Measurements from ENCODE around the gene PDE8A.
"Not testable (repeated sequence)": the region's sequence is repeated elsewhere in the genome, so short reads cannot be mapped to it uniquely, and the experiment has no call there.

Gene PDE8A

DNA sequence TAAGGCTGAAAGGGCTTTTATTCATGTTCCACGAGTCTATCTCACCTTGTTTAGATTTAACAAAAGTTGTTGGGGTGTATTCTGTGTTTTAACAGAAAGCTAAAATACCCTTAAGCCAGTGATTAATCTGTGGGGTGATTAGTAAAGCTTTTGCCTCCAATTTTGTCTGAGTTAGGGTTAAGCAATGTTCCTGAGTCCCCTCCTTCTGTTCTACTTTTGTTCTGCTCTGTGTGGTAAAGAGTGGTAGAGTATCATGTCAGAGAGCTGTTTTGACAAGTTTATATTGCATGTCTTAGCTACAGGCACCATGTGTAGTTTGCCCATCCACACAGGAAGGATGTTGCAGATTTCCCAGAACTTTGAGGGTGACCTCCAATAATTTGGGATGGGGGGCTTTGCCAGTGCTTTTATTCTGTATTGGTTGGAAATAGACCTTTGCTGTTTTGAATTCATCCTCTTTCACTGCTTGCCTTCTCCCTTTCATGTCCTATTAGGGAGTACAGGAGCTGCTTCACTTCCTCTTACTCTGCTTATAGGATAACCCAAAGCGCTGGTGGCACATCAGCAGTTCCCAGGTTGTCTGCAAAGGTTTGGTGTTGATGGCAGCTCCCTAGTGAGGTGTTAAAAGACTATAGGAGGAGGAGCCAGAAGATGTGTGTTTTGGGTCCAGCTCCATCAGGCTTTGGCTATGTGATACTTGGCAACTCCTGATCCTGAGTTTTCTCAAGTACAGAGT lies 7.4 kb downstream of the PDE8A start:
- H3K9me3 Mint-ChIP-seq, result peaks cover 0 to 2% of the 10 kb centered on the region in 2 donors
- peaks cover 0 to 3% of the 10 kb centered on the region in 2 donors for H3K36me3 Mint-ChIP-seq
- ATAC-seq (replicated peaks), result no peak
- no peak for DNase-seq
- H3K27ac Mint-ChIP-seq, result peak overlapping the region; percentile 56
- H3K4me3 Mint-ChIP-seq, result no peak overlapping the region
- H3K27me3 Mint-ChIP-seq, result no peaks in the 10 kb centered on the region
- H3K4me1 Mint-ChIP-seq, result peaks cover 44 to 80% of the 10 kb centered on the region in 2 donors

DNA sequence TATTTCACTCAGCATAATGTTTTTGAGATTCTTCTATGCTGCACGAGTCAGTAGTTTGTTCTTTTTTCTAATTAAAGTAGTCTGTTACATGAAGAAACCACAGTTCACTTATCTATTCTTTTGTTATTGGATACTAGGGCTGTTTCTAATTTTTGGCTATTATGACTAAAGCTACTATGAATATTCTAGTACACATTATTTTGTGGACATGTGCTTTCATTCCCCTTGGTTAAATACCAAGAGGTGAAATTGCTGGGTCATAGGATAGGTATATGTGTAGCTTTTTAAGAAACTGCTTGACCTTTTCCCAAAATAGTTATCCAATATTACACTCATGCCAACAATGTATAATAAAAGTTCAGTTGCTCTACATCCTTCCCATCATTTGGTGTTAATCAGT lies 8.9 kb downstream of the PDE8A start:
- H3K4me3 Mint-ChIP-seq, result no peak overlapping the region
- peaks cover 0 to 3% of the 10 kb centered on the region in 2 donors for H3K36me3 Mint-ChIP-seq
- no peak overlapping the region for H3K27ac Mint-ChIP-seq
- H3K27me3 Mint-ChIP-seq, result no peaks in the 10 kb centered on the region
- H3K9me3 Mint-ChIP-seq, result peaks cover 0 to 2% of the 10 kb centered on the region in 2 donors
- H3K4me1 Mint-ChIP-seq, result peaks cover 41 to 82% of the 10 kb centered on the region in 2 donors
- DNase-seq (no peak), ATAC-seq (replicated peaks) (no peak)

DNA sequence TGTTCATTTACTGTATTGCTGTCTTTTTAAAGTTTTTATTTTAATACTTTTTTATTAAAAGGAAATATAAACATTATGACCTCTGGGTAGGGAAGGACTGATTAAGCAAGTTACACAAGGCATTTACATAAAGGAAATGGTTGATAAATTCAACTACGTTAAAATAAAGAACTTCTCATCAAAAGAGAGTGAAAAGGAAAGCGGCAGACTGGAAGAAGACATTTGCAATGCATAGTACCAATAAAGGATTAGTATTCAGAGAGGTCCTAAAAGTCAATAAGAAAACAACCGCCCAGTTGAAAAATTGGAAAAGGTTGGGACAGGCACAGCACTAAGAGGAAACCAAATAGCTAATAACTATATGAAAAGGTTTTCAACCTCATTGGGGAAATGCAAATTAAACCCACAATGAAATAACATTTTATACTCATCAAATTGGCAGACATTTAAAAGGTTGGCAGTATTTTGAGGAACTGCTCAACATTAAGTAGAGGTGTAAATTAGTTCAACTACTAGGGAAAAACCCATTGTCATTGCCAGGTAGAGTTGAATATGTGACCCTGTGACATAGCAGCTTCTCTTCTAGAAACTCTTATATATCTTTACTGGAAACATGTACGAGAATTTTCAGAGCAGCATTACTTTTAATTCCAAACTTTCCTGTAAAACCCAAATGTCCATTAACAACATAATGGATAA lies 9.5 kb downstream of the PDE8A start:
- peaks cover 39 to 78% of the 10 kb centered on the region in 2 donors for H3K4me1 Mint-ChIP-seq
- H3K36me3 Mint-ChIP-seq, result peaks cover 0 to 3% of the 10 kb centered on the region in 2 donors
- H3K4me3 Mint-ChIP-seq, result peak overlapping the region in 1 of 2 donors; percentile 55
- peak overlapping the region; percentile 20 for H3K27ac Mint-ChIP-seq
- peak; percentile 59 to 79 for ATAC-seq (replicated peaks)
- H3K27me3 Mint-ChIP-seq, result no peaks in the 10 kb centered on the region
- H3K9me3 Mint-ChIP-seq, result peaks cover 0 to 2% of the 10 kb centered on the region in 2 donors
- no peak for DNase-seq

DNA sequence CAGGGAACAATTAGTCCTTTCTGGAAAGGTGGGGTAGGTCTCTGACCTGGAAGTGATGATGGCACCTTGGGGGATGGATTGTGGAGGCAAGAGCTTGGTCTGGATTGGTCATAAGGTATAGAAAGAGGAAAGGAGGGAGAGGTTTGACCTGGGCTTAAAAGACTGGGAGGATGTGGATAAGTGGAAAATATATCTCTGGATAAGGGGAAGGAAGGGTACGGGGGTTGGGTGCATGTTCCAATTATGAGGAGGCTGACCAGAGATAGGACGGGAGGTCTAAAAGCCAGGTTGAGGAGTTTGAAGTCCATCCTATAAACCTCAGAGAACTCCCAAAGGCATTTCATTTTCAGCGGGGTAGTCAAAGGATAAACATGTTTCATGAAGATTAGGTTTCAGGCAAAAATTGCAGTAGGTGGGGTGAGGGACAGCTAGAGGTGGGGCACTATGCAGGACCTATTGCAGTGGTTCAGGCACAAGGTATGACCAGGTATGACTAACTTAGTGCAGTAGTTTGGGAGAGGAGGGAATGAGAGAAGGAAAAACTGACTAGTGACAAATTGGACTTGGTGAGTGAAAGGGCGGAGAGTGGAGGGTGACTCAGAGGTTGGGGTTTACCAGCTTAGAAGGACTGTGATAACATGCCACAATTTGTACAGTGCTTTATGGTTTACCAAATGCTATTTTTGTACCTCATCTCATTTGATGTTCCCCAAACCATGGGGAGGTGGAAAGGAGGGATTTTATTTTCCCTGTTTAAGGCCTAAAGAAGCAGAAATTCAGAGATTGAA lies 10.7 kb downstream of the PDE8A start:
- Mint-ChIP-seq H3K4me1 (peaks cover 36 to 70% of the 10 kb centered on the region in 2 donors), H3K27ac (peak overlapping the region; percentile 85), H3K4me3 (peak overlapping the region; percentile 9 to 31), H3K9me3 (peaks cover 0 to 2% of the 10 kb centered on the region in 2 donors), H3K36me3 (peaks cover 0 to 3% of the 10 kb centered on the region in 2 donors), H3K27me3 (no peaks in the 10 kb centered on the region)
- ATAC-seq (replicated peaks) (peak; percentile 65 to 71), DNase-seq (no peak)

DNA sequence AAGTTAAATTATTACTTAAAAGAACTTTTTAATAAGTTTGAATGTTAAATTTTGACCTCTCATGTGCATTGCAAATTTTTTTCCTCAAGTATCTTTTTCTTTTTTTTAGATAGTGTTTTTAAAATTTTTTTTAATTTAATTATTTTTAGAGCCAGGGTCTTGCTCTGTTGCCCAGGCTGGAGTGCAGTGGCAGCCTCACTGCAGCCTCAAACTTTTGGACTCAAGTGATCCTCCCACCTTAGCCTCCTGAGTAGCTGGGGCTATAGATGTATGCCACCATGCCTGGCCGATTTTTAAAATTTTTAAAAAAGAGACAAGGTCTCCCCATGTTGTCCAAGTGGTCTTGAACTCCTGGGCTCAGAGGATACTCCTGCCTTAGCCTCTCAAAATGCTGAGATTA lies 14.4 kb downstream of the PDE8A start:
- H3K27ac Mint-ChIP-seq, result no peak overlapping the region
- no peak overlapping the region for H3K4me3 Mint-ChIP-seq
- ATAC-seq (replicated peaks) (no peak), DNase-seq (no peak)
- no peaks in the 10 kb centered on the region for H3K27me3 Mint-ChIP-seq
- H3K4me1 Mint-ChIP-seq, result peaks cover 22 to 63% of the 10 kb centered on the region in 2 donors
- H3K9me3 Mint-ChIP-seq, result peaks cover 0 to 2% of the 10 kb centered on the region in 2 donors
- peaks cover 1 to 3% of the 10 kb centered on the region in 2 donors for H3K36me3 Mint-ChIP-seq

DNA sequence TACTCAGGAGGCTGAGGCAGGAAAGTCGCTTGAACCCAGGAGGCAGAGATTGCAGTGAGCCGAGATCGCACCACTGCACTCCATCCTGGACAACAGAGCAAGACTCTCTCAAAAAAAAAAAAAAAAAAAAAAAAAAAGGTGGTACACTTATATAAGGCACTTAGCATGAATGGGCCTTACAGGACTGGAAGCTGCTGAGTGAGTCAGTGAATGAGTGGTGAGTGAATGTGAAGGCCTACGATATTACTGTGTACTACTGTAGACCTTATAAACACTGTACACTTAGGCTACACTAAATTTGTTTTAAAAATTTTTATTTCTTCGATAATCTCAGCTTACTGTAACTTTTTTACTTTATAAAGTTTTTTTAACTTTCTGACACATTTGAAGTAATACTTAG lies 15.1 kb downstream of the PDE8A start:
- not testable (repeated sequence) for H3K9me3 Mint-ChIP-seq; H3K4me3 Mint-ChIP-seq; H3K27me3 Mint-ChIP-seq; DNase-seq; ATAC-seq (replicated peaks); H3K36me3 Mint-ChIP-seq; H3K27ac Mint-ChIP-seq
- H3K4me1 Mint-ChIP-seq, result peaks cover 23 to 63% of the 10 kb centered on the region in 2 donors

DNA sequence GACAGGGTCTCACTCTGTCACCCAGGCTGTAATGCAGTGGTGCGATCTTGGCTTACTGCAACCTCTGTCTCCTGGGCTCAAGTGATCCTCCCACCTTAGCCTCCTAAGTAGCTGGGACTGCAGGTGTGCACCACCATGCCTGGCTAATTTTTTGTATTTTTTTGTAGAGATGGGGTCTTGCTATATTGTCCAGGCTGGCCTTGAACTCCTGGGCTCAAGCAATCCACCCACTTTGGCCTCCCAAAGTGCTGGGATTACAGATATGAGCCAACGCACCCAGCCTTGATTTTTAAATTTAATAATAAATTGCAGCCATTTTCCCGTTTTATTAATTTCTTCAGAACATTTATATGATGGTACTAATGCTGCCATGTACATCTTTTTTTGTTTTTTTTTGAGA lies 15.6 kb downstream of the PDE8A start:
- not testable (repeated sequence) for ATAC-seq (replicated peaks); DNase-seq; H3K9me3 Mint-ChIP-seq; H3K4me3 Mint-ChIP-seq; H3K36me3 Mint-ChIP-seq; H3K27ac Mint-ChIP-seq; H3K27me3 Mint-ChIP-seq
- peaks cover 22 to 63% of the 10 kb centered on the region in 2 donors for H3K4me1 Mint-ChIP-seq

DNA sequence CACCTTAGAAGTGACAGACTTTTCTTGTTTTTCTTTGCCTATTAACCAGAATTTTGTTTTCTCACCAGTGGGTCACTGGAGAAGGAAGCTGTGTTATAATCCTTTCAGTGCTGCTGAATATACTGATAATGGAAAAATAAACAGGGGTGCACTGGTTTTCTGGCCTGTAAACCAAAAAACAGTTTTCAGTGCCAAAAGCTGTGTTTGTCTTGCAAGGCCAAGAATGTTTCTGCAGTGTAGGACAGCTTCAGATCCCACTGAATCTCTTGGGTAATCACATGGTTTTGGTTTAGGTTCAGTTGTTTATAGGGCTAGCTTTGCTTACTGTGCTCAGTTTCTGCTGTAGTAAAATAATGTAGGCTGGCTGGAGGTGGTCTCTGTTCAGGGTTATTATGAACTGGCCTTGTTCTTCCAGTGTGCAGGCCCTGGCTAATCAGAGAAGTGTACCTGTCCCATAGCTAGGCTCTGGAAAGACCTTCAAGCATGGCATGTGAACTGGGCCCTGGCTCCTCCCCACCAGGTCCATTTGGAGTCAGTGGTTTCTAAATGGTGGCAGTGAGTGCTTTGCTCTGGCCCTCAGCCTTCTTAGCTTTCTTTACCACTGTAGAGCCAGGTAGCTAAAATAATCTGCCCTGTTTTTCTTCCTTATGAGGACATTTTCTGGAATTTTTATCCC lies 18.7 kb downstream of the PDE8A start:
- Mint-ChIP-seq H3K4me1 (peaks cover 31 to 66% of the 10 kb centered on the region in 2 donors), H3K9me3 (peaks cover 0 to 5% of the 10 kb centered on the region in 2 donors), H3K27ac (peak overlapping the region; percentile 37), H3K27me3 (no peaks in the 10 kb centered on the region), H3K36me3 (peaks cover 4 to 8% of the 10 kb centered on the region in 2 donors), H3K4me3 (no peak overlapping the region)
- DNase-seq (no peak), ATAC-seq (replicated peaks) (no peak)

DNA sequence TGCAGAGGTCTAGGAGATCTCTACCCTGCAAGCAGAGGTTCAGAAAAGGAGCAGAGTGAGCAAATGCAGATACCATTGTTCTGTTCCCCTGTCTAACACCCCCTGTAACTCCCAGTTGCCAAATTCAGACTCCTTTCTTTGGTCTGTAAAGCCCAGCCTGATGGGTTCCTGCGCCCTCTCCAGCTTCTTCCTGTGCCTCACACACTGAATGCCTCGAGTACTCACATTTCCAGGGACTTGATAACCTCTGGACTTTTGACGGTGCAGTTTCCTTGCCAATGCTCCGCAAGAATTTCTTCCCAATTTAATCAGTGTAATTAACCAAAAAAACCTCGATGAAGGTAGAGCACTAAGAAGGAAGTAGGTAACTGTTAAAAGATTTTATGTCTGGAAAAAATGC lies 19.3 kb downstream of the PDE8A start:
- H3K4me1 Mint-ChIP-seq, result peaks cover 31 to 72% of the 10 kb centered on the region in 2 donors
- no peaks in the 10 kb centered on the region for H3K27me3 Mint-ChIP-seq
- H3K4me3 Mint-ChIP-seq, result no peak overlapping the region
- peaks cover 0 to 5% of the 10 kb centered on the region in 2 donors for H3K9me3 Mint-ChIP-seq
- no peak overlapping the region for H3K27ac Mint-ChIP-seq
- no peak for ATAC-seq (replicated peaks)
- peaks cover 4 to 8% of the 10 kb centered on the region in 2 donors for H3K36me3 Mint-ChIP-seq
- no peak for DNase-seq

DNA sequence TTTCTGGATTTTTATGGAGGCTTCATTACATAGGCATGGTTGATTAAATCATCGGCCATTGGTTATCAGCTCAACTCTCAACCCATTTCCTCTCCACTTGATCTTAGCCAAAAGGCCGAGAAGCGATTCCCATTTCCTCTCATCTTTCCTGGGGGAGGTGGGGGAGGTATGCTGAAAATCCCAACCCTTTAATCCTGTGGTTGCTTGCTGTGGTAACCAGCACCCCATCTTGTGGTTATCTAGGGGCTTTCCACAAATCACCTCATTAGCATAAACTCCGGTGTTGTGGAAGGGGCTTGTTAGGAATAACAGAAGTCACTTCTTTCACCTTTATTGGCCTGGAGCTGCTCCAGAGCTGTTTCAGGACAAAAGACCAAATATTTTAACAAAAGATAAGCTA lies 20.9 kb downstream of the PDE8A start:
- H3K27ac Mint-ChIP-seq, result no peak overlapping the region
- no peak for DNase-seq
- H3K27me3 Mint-ChIP-seq, result no peaks in the 10 kb centered on the region
- peaks cover 4 to 13% of the 10 kb centered on the region in 2 donors for H3K36me3 Mint-ChIP-seq
- peaks cover 37 to 82% of the 10 kb centered on the region in 2 donors for H3K4me1 Mint-ChIP-seq
- H3K9me3 Mint-ChIP-seq, result peaks cover 0 to 5% of the 10 kb centered on the region in 2 donors
- H3K4me3 Mint-ChIP-seq, result no peak overlapping the region
- ATAC-seq (replicated peaks), result no peak

DNA sequence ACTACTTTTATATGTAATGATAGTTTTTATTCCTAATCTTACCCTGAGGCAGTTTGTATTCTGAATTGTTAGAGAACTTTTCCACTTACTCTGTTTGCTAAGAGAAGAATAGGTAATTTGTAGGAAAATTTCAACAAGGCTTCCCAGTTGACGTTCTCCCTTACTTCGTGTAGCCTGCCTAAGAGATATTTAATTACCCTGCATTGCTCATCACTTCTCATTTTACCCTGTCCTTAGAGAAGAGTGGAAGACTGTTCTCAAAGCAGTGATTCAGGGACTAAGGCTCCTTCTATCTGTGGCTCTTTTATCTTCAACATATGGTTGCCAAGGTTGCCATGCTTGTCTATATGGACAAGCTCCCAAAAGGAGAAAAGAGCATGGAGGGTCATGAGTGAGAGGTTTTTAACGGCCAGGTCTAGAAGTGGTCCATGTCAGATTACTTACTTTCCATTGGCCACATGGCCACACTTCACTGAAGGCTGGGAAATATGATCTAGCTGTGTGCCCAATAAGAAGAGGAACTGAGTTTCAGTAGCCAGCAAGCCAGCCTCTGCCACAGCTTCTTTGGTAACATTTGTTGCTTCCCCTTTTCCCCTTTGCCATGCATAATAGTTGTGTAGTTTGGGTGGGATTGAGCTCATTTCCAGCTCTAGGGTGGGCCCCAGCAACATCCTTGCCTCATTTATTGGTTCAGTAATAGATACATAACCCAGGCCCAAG lies 22.1 kb downstream of the PDE8A start:
- Mint-ChIP-seq H3K36me3 (peaks cover 4 to 13% of the 10 kb centered on the region in 2 donors), H3K4me1 (peaks cover 49 to 93% of the 10 kb centered on the region in 2 donors), H3K4me3 (peak overlapping the region; percentile 58 to 67), H3K27me3 (no peaks in the 10 kb centered on the region), H3K9me3 (peaks cover 0 to 5% of the 10 kb centered on the region in 2 donors), H3K27ac (peak overlapping the region; percentile 89)
- DNase-seq (no peak), ATAC-seq (replicated peaks) (peak; percentile 78 to 81)

DNA sequence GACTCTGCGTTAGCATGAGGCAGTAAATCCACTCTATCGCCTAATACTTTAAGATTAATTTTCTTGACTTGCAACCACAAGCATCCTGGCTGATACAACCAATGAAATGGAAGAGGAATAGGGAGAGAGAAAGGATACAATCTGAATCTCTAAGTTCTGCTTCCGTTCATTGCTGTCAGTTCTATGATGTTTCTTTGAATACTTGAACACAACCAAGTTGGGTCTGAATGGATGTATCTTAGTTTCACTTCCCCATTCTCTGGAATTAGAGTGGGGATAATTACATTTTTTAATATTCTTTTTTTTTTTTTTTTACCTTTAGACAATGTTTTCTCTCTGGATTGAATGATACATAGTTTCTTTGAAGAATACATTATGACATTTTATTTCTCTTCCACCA lies 22.9 kb downstream of the PDE8A start:
- H3K4me1 Mint-ChIP-seq, result peaks cover 52 to 93% of the 10 kb centered on the region in 2 donors
- H3K4me3 Mint-ChIP-seq, result peak overlapping the region; percentile 26 to 58
- peak overlapping the region; percentile 89 for H3K27ac Mint-ChIP-seq
- H3K27me3 Mint-ChIP-seq, result no peaks in the 10 kb centered on the region
- peaks cover 0 to 5% of the 10 kb centered on the region in 2 donors for H3K9me3 Mint-ChIP-seq
- ATAC-seq (replicated peaks) (peak; percentile 73 to 78), DNase-seq (no peak)
- peaks cover 3 to 13% of the 10 kb centered on the region in 2 donors for H3K36me3 Mint-ChIP-seq

DNA sequence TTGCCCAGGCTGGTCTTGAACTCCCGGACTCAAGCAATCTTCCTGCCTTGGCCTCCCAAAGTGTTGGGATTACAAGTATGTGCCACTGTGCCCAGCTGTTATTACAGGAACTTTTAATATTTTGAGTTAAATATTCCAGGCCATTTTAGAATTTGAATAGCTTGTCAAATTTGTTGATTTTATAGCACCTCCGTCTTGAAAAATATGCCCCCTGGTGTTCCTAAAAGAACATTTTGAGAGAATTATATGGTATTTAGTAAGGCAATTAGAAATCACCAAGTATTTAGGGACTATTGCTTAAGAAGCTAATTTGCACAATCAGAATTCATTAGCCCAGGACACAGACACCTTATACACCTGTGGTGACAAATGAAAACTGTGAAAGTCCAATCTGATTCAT lies 23.7 kb downstream of the PDE8A start:
- no peaks in the 10 kb centered on the region for H3K27me3 Mint-ChIP-seq
- H3K9me3 Mint-ChIP-seq, result peaks cover 0 to 5% of the 10 kb centered on the region in 2 donors
- H3K4me1 Mint-ChIP-seq, result peaks cover 57 to 93% of the 10 kb centered on the region in 2 donors
- H3K4me3 Mint-ChIP-seq, result no peak overlapping the region
- peaks cover 3 to 13% of the 10 kb centered on the region in 2 donors for H3K36me3 Mint-ChIP-seq
- H3K27ac Mint-ChIP-seq, result no peak overlapping the region
- DNase-seq (no peak), ATAC-seq (replicated peaks) (no peak)

Data from stimulated activated naive B cell treated with anti-CD40 and anti-IgM and Interleukin-4, amounts not matched to agents 10 μg/mL and 1 μg/mL and 100 μg/mL, for 72 hours (primary cell).